SU-DHL-6 (cell line): ENCODE data around the gene CTNNBL1.

Experiments used
- H2AFZ ChIP-seq: fragments of 200-600 bp; sonication (generic); 2 replicates; pipeline ENCODE4 v1.6.1; 2014; ENCODE audit warnings: low read depth, mild to moderate bottlenecking, moderate library complexity, mixed read lengths, antibody characterized with exemption, low read length; ENCODE audit not compliant: severe bottlenecking
- H3F3A ChIP-seq: fragments of 200-600 bp; shearing (Covaris generic); 2 replicates; pipeline ENCODE4 v1.6.0; 2016; ENCODE audit warnings: antibody characterized with exemption, mild to moderate bottlenecking; ENCODE audit not compliant: insufficient read depth
- H3K27ac ChIP-seq: fragments of 200-600 bp; sonication (generic); 2 replicates; pipeline ENCODE4 v1.5.1; 2016; ENCODE audit warnings: low read depth, mild to moderate bottlenecking, low read length, moderate library complexity, mixed read lengths
- H3K27me3 ChIP-seq: fragments of 200-600 bp; sonication (generic), shearing (Covaris generic); 2 replicates; pipeline ENCODE4 v1.6.0; 2014; ENCODE audit warnings: mild to moderate bottlenecking, low read length
- H3K36me3 ChIP-seq: fragments of 200-600 bp; sonication (generic); 2 replicates; pipeline ENCODE4 v1.6.1; 2014; ENCODE audit warnings: mild to moderate bottlenecking, low read length, mixed read lengths
- H3K4me2 ChIP-seq: fragments of 300-600, 200-600 bp; shearing (Covaris generic), sonication (generic); 2 replicates; pipeline ENCODE4 v1.6.0; 2014; ENCODE audit warnings: low read length, low read depth, mild to moderate bottlenecking; ENCODE audit not compliant: poor library complexity, severe bottlenecking
- H3K4me3 ChIP-seq: fragments of 200-600 bp; sonication (generic); 2 replicates; pipeline ENCODE4 v1.5.1; 2014; ENCODE audit warnings: antibody characterized with exemption, low read length, mild to moderate bottlenecking, mixed read lengths; ENCODE audit not compliant: insufficient read depth, poor library complexity, severe bottlenecking
- H3K79me2 ChIP-seq: fragments of 200-600 bp; sonication (generic); 2 replicates; pipeline ENCODE4 v1.6.1; 2014; ENCODE audit warnings: mild to moderate bottlenecking, low read length, moderate library complexity; ENCODE audit not compliant: insufficient read depth
- H3K9ac ChIP-seq: fragments of 200-600 bp; sonication (generic); 2 replicates; pipeline ENCODE4 v1.7.0; 2014; ENCODE audit warnings: mild to moderate bottlenecking, low read length
- H3K9me2 ChIP-seq: fragments of 200-600 bp; sonication (generic); replicated peaks from 2 replicates; pipeline ENCODE4 v1.6.1; 2014; ENCODE audit warnings: low read length; ENCODE audit not compliant: insufficient read depth
- H3K9me3 ChIP-seq: fragments of 200-600 bp; sonication (generic); 2 replicates; pipeline ENCODE4 v1.6.1; 2014; ENCODE audit warnings: low read length, mixed read lengths; ENCODE audit not compliant: insufficient read depth
- H4K20me1 ChIP-seq: fragments of 200-600 bp; sonication (generic); 2 replicates; pipeline ENCODE4 v1.6.1; 2014; ENCODE audit warnings: low read depth, mild to moderate bottlenecking, antibody characterized with exemption, low read length, moderate library complexity, mixed read lengths
- CTCF ChIP-seq: fragments of 200-600 bp; sonication (generic); IDR thresholded peaks from one replicate; pipeline ENCODE4 v1.5.1; 2017; ENCODE audit warnings: antibody characterized with exemption, mild to moderate bottlenecking, low read length, moderate library complexity; ENCODE audit not compliant: insufficient read depth, poor library complexity, severe bottlenecking
- EZH2phosphoT487 ChIP-seq: fragments of 200-600 bp; sonication (generic), shearing (Covaris generic); conservative IDR thresholded peaks from 2 replicates; pipeline ENCODE4 v1.6.1; 2018; ENCODE audit warnings: mild to moderate bottlenecking, antibody characterized with exemption, low read length, moderate library complexity, mixed read lengths

Gene CTNNBL1

GRCh38 chr20:37786043-37786442 is 92.2 kb downstream of the CTNNBL1 start:
- no peaks in the 10 kb centered on the region for H3K9me2 ChIP-seq
- no peak overlapping the region for H3K4me2 ChIP-seq
- H3K27me3 ChIP-seq: no peaks in the 10 kb centered on the region
- no peak overlapping the region for H2AFZ ChIP-seq
- no peaks in the 10 kb centered on the region for H3K79me2 ChIP-seq
- no peak overlapping the region for H3K27ac ChIP-seq
- no peak overlapping the region for H3K9ac ChIP-seq
- H3F3A ChIP-seq: no peaks in the 10 kb centered on the region
- no peaks in the 10 kb centered on the region for H4K20me1 ChIP-seq
- no peak overlapping the region for H3K4me3 ChIP-seq
- no peaks in the 10 kb centered on the region for H3K9me3 ChIP-seq
- TF ChIP-seq EZH2phosphoT487 (no peak), CTCF (no peak)
- H3K36me3 ChIP-seq: 0 out of 2 replicates have a peak, but pooled peaks cover 5% of the 10 kb centered on the region

GRCh38 chr20:37789408-37789807 is 95.6 kb downstream of the CTNNBL1 start:
- H3K4me2 ChIP-seq: no peak overlapping the region
- H3K9me3 ChIP-seq: no peaks in the 10 kb centered on the region
- no peaks in the 10 kb centered on the region for H3F3A ChIP-seq
- H3K9ac ChIP-seq: no peak overlapping the region
- H3K27me3 ChIP-seq: no peaks in the 10 kb centered on the region
- no peak for TF ChIP-seq EZH2phosphoT487
- TF ChIP-seq CTCF: no peak
- H3K27ac ChIP-seq: no peak overlapping the region
- H3K36me3 ChIP-seq: no peaks in the 10 kb centered on the region
- no peaks in the 10 kb centered on the region for H3K79me2 ChIP-seq
- H2AFZ ChIP-seq: no peak overlapping the region
- H3K9me2 ChIP-seq: no peaks in the 10 kb centered on the region
- no peaks in the 10 kb centered on the region for H4K20me1 ChIP-seq
- H3K4me3 ChIP-seq: no peak overlapping the region

- Histone ChIP-seq H3K27ac (no peak overlapping the region), H3K9me2 (no peaks in the 10 kb centered on the region), H3K9me3 (no peaks in the 10 kb centered on the region), H3K4me3 (no peak overlapping the region), H4K20me1 (no peaks in the 10 kb centered on the region), H3K4me2 (no peak overlapping the region), H2AFZ (no peak overlapping the region), H3K79me2 (no peaks in the 10 kb centered on the region), H3F3A (no peaks in the 10 kb centered on the region), H3K36me3 (no peaks in the 10 kb centered on the region), H3K9ac (no peak overlapping the region), H3K27me3 (no peaks in the 10 kb centered on the region)
- TF ChIP-seq EZH2phosphoT487 (no peak), CTCF (no peak)
These were observed 97.1 kb downstream of the CTNNBL1 start for GRCh38 chr20:37790900-37791299.
